ENCODE results near the gene MRPL48. TPM values are rescaled to one million over a fixed set of nuclear protein-coding genes. Genes with fewer than 3 reads are reported as not detected.

Gene MRPL48
- total and polyA plus RNA-seq, 10 of the 15 experiments (the other 5 are each of a cell fraction or from before 2014, with no cell fraction given) = 46.7 to 159 (median 83.4) TPM

GRCh38 chr11:73801136-73801535 is 13.5 kb downstream of the MRPL48 start:
- POLR2A ChIA-PET = interaction anchor here (0.7 kb wide), 2 partner anchors 97 to 382 kb away, joined by 4 to 6 read pairs; no protein-coding TSS in a partner anchor
- WGBS (ENCODE audit: insufficient coverage, insufficient replicate concordance, low lambda C conversion rate, missing lambda C conversion rate) = 95% methylated on average over 1 of the region's 1 CpG
- CTCF ChIA-PET = no interaction called here

GRCh38 chr11:73804712-73805111 is 17.0 kb downstream of the MRPL48 start:
- BruUV-seq (replicated peaks) = no TSS peak
- no peak overlapping the region for H3K27ac ChIP-seq (ENCODE audit: control insufficient read depth, insufficient read depth)
- no peak overlapping the region for H3K4me2 ChIP-seq (ENCODE audit: control insufficient read depth, insufficient read depth)
- no peaks in the 10 kb centered on the region for H4K20me1 ChIP-seq (ENCODE audit: control insufficient read depth, insufficient read depth)
- in situ Hi-C loops (cut with MboI) (no loop called here), intact Hi-C loops (cut with micrococcal nuclease; ENCODE audit: unreplicated experiment) (no loop called here)
- no peaks in the 10 kb centered on the region for H3K79me2 ChIP-seq (ENCODE audit: control insufficient read depth, insufficient read depth, low read length)
- H3K36me3 ChIP-seq (ENCODE audit: control insufficient read depth in 2 of 2, insufficient read depth in 2 of 2, low read length in 1 of 2) = no peaks in the 10 kb centered on the region; a peak in 1 of 4 replicates
- H3K4me1 ChIP-seq (ENCODE audit: control insufficient read depth, insufficient read depth, low read length) = no peaks in the 10 kb centered on the region
- H3K27me3 ChIP-seq (replicated peaks in 1 of 2; ENCODE audit: control insufficient read depth in 2 of 2, insufficient read depth in 2 of 2, low read length in 1 of 2) = no peaks in the 10 kb centered on the region
- no peak overlapping the region for H3K9ac ChIP-seq (ENCODE audit: control insufficient read depth, insufficient read depth, low read length)
- ATAC-seq (no peak), FAIRE-seq (no peak), DNase-seq (ENCODE audit: low read depth, low spot score) (no peak)
- ChIA-PET CTCF (no interaction called here), POLR2A (no interaction called here), RAD21 (ENCODE audit: unreplicated experiment) (no interaction called here), SMC1A (ENCODE audit: uncharacterized antibody, unreplicated experiment) (interaction anchor here (0.6 kb wide), 1 partner anchor 87 kb away, joined by 3 read pairs; no protein-coding TSS in a partner anchor)
- TF ChIP-seq NR2C2 (IDR thresholded peaks at IDR 0.05; ENCODE audit: borderline replicate concordance, control insufficient read depth, insufficient read length, low read depth) (no peak), CREM (IDR thresholded peaks at IDR 0.05; ENCODE audit: low read depth) (no peak), SUZ12 (IDR thresholded peaks at IDR 0.05; ENCODE audit: unreplicated experiment) (no peak)
- no peak overlapping the region for H2AFZ ChIP-seq (ENCODE audit: control insufficient read depth, low read depth, low read length)
- no peak overlapping the region for H3K4me3 ChIP-seq
- no peaks in the 10 kb centered on the region for H3K9me3 ChIP-seq (replicated peaks; ENCODE audit: control insufficient read depth, insufficient read depth, low read length)

More at GRCh38 chr11:73801136-73801535, 13.5 kb downstream of the MRPL48 start:
- in situ Hi-C loops (cut with MboI) (no loop called here), intact Hi-C loops (cut with micrococcal nuclease; ENCODE audit: unreplicated experiment) (no loop called here)
- Histone ChIP-seq H3K4me2 (ENCODE audit: control insufficient read depth, insufficient read depth) (no peak overlapping the region), H3K4me1 (ENCODE audit: control insufficient read depth, insufficient read depth, low read length) (no peaks in the 10 kb centered on the region), H3K27ac (ENCODE audit: control insufficient read depth, insufficient read depth) (no peak overlapping the region), H3K36me3 (ENCODE audit: control insufficient read depth in 2 of 2, insufficient read depth in 2 of 2, low read length in 1 of 2) (peaks cover 0 to 1% of the 10 kb centered on the region in 2 experiments; a peak in 3 of 4 replicates), H3K9me3 (replicated peaks; ENCODE audit: control insufficient read depth, insufficient read depth, low read length) (no peaks in the 10 kb centered on the region), H4K20me1 (ENCODE audit: control insufficient read depth, insufficient read depth) (no peaks in the 10 kb centered on the region), H3K9ac (ENCODE audit: control insufficient read depth, insufficient read depth, low read length) (no peak overlapping the region), H3K27me3 (replicated peaks in 1 of 2; ENCODE audit: control insufficient read depth in 2 of 2, insufficient read depth in 2 of 2, low read length in 1 of 2) (no peaks in the 10 kb centered on the region), H3K79me2 (ENCODE audit: control insufficient read depth, insufficient read depth, low read length) (no peaks in the 10 kb centered on the region), H3K4me3 (no peak overlapping the region), H2AFZ (ENCODE audit: control insufficient read depth, low read depth, low read length) (no peak overlapping the region)
- RAD21 ChIA-PET (ENCODE audit: unreplicated experiment) = no interaction called here
- DNase-seq (ENCODE audit: low read depth, low spot score) = no peak
- no peak for TF ChIP-seq YY1 (IDR thresholded peaks at IDR 0.05; ENCODE audit: low read depth, low read length)
- TF ChIP-seq SIN3A (IDR thresholded peaks at IDR 0.05; ENCODE audit: low read depth, low read length) = no peak
- ATAC-seq = no peak
- FAIRE-seq = no peak
- SMC1A ChIA-PET (ENCODE audit: uncharacterized antibody, unreplicated experiment) = no interaction called here
- no TSS peak for BruUV-seq (replicated peaks)
